GM12892 (cell line): ENCODE measurements around the gene PARP4.
"Not testable (repeated sequence)": the region's sequence is repeated elsewhere in the genome, so short reads cannot be mapped to it uniquely, and the experiment has no call there.

Source experiments
- POLR2A ChIP-seq: IDR thresholded peaks from 2 replicates; pipeline ENCODE4 v1.6.1; 2011; ENCODE audit warnings: low read depth, low read length, control low read depth
- TAF1 ChIP-seq: IDR thresholded peaks from 2 replicates; pipeline ENCODE4 v1.6.1; 2011; ENCODE audit warnings: low read depth, mild to moderate bottlenecking, control low read depth, low read length, borderline replicate concordance

DNA sequence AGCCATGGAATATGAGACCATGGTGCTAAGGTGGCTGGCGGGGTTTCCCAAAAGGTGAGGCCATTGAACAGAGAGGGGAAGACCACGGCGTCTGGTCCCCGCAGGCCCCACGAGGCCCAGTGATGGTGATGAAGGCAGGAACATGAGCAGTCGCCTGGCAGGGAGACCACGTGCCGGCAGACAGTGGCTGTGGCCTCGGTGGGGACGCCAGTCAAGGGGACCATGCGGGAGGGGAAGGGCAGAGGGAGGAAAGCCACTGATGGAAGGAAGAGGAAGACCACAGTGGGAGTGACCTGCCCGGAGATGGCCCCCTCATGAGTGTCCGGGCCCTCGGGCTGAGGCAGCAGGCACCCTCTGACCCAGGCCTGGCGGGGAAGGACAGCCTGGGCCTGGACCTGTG is 127.6 kb downstream of the PARP4 start:
- not testable (repeated sequence) for TF ChIP-seq TAF1, POLR2A
